CD4-positive, alpha-beta T cell treated with Interleukin-21 for 1 hour (primary cell): ENCODE data around the gene CPT1B.
A peak's percentile ranks its signal among the peaks of the same experiment; 100 is the strongest.

Source experiments
- DNase-seq: peaks from one replicate; pipeline ENCODE4 v3.0.0-alpha.2; 2020

The CPT1B gene

GRCh38 chr22:50584106-50585096, 6.2 kb upstream of the CPT1B start:
- DNase-seq, result no peak

GRCh38 chr22:50583294-50583861, 5.2 kb upstream of the CPT1B start:
- no peak for DNase-seq

DNA sequence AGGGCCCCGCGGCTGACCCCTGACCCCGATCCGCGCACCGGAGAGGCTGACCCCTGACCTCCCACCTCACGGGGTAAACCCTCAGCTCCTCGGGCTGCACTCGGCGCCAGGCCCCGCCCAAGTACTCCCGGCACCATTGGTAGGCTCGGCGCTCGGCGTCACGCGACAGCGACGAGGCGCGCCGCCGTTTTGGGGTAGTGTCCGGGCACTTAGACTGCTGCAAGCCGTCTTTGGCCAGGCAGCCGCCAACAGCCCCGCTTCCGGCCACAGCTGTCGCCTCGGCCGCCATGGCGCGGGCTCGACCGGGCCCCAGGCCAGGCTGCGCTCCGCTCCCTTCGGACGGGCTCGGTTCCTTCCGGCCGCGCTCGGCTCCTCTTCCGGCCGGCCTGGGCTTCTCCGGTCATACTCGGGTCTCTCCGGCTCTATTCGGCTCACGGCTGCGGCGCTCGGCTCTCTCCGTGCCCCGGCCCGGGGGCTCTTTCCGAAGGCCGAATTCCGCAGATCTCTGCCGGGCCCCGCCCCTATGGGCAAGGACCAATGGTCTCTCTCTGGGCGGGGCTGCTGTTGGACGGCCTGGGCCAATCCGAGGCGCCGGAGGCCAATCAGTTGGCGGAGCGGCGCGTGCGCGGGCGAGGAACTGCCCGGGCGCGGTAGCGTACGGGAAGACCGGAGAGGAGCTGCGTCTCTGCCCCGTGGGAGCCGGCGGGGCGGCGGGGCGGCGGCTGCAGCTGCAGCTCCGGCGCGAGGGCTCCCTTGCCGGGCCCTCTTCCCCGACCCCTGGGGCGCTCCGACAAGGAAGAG, 4.5 kb upstream of the CPT1B start, which contains the start of gene CHKB:
TSS of gene CHKB (minus strand) at position 357 of the 801 bp plus-strand sequence. CDS start at position 289, 68 bp downstream.
- DNase-seq, result peak; percentile 99

- peak; percentile 39 for DNase-seq
Observed at GRCh38 chr22:50581950-50582492, 3.8 kb upstream of the CPT1B start.

DNA sequence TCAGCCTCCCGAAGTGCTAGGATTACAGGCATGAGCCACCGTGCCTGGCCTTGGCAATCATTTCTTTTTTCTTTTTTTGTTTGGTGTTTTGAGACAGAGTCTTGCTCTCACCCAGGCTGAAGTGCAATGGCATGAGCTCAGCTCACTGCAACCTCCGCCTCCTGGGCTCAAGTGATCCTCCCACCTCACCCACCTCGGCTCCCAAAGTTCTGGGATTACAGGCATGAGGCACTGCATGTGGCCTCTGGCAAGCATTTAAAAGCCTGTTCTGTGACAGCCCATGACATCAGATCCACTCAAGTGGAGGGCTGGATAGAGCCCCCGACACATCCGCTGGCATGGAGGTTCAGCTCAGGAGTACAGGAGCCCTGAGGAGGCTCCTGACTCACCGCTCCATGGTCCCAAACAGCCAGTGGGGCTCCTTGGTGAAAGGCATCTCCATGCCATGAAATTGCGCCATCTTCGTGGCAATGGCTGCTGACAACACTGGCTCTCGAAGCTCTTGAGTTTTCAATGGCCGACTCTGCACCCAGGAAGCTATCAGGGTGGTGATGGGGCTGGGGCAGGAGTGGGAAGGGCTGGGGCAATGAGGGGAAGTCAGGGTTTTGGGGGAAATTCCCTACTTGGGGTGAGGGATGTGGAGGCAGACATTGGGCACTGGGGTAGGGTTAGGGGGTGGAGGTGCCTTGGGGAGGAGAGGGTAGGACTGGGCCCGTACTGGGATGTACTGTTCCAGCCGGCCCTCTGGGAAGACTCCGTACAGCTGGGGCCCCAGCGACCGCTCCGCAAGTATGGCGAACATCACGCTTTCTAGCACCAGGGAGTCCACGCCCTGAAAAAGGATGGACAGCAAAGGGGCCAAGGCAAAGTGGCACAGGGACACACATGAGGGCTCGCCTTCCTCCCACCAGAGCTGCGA, 3.1 kb upstream of the CPT1B start:
- DNase-seq, result no peak

- DNase-seq, result no peak
Observed at GRCh38 chr22:50579752-50580151, 1.5 kb upstream of the CPT1B start.

GRCh38 chr22:50578776-50579310, 616 bp upstream of the CPT1B start:
- no peak for DNase-seq

DNA sequence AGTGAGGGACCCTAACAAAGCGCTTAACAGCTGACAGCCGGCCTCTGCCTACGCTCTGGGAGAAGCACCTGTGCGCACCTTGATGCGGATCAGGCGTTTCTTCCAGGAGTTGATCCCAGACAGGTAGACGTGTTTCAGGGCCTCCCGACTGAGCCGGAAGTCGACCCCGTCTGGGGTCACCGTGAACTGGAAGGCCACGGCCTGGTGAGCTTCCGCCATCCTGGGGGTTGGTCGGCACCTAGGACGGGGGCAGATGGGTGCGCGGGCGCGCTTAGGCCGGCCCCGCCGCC, 585 bp downstream of the CPT1B start:
- DNase-seq, result no peak

DNA sequence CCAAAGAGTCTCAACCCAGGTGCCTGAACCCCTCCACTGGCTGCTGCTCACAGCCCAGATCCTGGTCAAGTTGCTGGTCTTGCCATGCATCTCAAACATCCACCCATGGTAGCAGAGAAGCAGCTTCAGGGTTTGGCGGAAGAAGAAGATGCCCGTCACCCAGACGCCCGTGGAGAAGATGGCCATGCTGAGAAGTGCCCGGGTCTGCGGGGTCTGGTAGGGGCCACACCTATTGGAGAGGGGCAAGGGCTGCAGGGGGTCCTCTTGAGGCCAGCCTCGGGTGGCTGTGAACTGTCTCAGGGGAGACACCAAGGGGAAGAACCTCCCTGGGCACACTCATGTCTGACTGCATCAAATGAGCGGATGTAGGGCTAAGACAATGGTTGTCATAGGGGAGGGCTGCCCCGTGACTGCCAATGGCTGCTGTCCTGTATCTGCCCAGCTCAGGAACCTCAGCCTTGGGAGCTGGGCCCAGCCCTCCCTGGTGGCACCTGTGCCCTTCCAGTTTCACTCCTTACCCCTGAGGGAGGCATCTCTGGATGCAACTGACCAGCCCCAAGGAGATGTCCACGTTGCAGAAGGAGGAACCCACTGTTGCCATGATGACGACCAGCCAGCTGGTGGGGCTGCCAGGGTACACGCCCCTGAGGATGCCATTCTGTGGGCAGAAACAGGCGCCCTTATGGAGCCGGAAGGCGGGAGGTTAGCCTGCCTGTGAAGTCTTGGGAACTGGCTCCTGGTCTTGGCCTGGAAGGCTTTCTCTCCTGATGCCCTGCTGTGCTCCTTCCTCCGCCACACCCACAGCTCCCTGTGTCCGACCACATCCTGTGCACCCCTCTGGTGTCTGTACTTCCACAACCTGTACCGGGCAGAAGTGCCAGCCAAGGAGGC, 1.2 kb downstream of the CPT1B start:
- DNase-seq, result no peak

- DNase-seq, result no peak
Observed at GRCh38 chr22:50576070-50576469, 2.2 kb downstream of the CPT1B start.

GRCh38 chr22:50575426-50575941, 2.7 kb downstream of the CPT1B start:
- DNase-seq, result no peak

DNA sequence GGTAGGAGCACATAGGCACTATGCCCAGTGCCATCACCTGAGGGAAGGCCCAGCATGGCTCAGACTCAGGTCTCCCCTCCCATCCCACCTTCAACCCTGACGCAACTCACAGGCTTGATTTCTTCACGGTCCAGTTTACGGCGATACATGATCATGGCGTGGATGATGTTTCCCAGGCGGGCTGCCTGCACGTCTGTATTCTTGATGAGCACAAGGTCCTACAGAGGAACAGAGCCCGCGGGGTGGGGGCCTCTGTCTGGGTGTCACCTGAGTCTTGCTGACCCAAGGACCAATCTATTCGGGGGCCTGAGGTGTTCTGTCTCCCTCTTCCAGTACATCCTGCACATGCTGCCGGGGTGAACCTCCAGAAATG, 3.9 kb downstream of the CPT1B start:
- no peak for DNase-seq

DNA sequence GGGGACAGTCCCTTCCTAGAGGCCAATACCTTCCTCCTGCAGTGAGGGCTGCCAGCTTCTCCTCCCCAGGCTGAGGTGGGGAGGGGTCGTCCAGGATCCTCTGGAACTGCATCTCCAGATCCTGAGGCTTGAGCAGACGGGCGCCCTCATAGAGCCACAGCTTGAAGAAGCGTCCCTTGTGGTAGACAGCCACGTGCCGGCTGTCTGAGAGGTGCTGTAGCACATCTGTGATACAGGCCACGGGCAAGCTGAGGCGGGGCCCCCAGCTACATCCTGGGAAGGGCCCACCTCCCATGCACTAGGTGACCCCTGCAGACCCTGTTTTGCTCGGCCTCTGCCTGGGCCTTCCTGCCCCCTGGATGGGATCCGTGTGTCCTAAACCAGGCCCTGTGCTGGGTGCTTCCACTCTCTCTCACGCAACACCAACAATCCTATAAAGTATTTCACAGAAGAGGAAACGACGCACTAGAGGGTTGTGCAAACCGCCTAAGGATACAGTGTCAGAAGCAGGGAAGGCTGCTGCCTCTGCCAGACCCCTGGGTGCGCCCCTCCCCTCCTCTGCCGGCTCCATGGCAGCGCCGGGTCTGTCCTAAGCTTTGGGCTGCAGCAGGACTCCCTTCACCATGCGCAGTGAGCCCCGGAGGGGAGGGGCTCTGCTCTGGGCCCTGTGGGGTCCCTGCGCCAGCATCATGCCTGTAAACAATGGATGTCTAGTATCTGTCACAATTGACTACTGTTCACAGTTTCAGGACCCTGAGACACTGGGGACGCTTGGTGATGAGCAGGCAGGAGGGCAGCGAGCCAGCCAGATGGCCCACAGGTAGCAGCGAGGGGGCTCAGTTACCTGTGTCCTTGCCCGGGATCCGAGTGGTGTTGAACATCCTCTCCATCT, 4.5 kb downstream of the CPT1B start:
- no peak for DNase-seq

- no peak for DNase-seq
Observed at GRCh38 chr22:50572965-50573364, 5.3 kb downstream of the CPT1B start.

- no peak for DNase-seq
Observed at GRCh38 chr22:50571264-50572175, 6.7 kb downstream of the CPT1B start.

DNA sequence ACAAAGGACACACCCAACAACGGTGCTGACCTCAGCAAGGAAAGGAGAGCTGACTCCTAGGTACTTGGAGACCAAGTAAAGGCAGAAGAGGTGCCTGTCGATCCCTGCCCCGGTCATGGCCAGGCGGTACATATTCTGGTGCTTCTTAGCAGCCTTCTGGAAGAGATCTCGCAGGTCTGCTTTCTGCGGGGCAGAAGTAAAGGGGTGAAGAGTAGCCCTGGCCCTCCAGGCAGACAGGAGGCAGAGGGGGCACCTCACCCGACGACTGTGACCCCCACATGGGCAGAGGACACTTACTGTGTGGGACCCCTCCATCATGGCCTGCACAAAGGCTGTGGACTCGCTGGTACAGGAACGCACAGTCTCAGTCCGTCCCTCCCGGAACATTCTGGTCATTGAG, 7.4 kb downstream of the CPT1B start:
- DNase-seq, result no peak

DNA sequence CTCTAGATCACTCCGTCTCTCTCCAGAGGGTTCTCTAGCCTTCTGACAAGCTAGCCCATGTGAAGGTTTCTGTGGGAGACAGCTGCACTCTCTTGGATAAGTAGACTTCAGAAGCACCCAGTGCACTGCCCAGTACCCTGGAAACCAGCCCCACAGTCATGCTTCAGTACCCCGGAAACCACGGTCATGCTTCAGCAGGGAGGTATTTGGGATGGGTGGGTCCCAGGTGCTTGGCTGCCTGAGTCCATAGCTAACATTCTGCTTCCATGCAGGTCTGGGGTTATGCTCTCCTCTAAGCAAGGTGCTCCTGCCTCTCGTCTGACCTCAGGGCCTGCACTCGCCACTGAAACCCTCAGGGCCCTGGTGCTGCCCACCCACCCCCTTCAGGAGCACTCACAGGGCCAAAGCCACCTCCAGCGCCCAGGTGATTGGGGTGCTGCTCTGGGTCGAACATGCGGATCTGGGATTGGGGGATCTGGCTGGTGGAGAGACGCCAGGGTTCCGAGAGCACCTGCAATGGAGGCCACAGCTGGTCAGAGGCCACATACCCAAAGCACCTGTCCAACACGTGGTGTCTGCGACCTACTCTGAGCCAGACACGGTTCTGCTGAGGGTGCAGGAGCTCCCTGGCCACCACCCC, 8.2 kb downstream of the CPT1B start:
- no peak for DNase-seq

DNA sequence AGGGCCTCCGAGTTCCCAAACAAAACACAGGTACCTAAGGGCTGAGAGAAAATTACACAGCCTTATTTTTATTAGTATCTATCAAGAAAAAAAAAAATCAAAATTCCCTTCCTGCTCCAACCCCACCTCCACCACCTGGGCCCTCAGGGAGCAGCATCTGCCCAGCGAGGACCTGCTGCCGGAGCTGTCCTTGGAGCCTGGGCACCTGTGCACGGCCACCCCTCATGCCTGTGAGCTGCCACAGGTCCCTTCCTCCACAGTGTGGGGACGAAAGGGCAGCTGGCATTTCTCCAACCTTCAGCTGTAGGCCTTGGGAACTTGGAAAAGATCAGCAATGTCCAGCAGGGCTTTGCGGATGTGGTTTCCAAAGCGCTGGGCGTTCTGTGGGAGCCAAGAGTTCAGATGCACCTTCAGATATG, 9.2 kb downstream of the CPT1B start:
- DNase-seq, result no peak
